RWPE2 (cell line): ENCODE measurements around the gene PLSCR4.

Source experiments
- ATAC-seq: fragments of 200-7000 bp; cut with Tn5 transposase; 3 replicates; pipeline ENCODE4 v1.9.1; 2021; ENCODE audit warnings: low read depth
- DNase-seq: peaks from one replicate; pipeline ENCODE4 v3.0.0-alpha.2; 2020; ENCODE audit warnings: low spot score
- H3K27ac ChIP-seq: fragments of 450-650 bp; 2 replicates; pipeline ENCODE4 v1.5.1; 2017; ENCODE audit warnings: mild to moderate bottlenecking; ENCODE audit not compliant: poor library complexity, severe bottlenecking
- H3K27me3 ChIP-seq: fragments of 250-450 bp; sonication (Bioruptor Pico); 2 replicates; pipeline ENCODE4 v1.5.1; 2021; ENCODE audit warnings: mild to moderate bottlenecking, moderate library complexity; ENCODE audit not compliant: insufficient read depth, poor library complexity, severe bottlenecking
- H3K36me3 ChIP-seq: fragments of 250-450 bp; sonication (Bioruptor Pico); 2 replicates; pipeline ENCODE4 v1.5.1; 2020; ENCODE audit warnings: low read depth, mild to moderate bottlenecking, moderate library complexity
- H3K4me1 ChIP-seq: fragments of 250-450 bp; sonication (Bioruptor Pico); 2 replicates; pipeline ENCODE4 v1.5.1; 2021; ENCODE audit warnings: mild to moderate bottlenecking, moderate library complexity; ENCODE audit not compliant: insufficient read depth, poor library complexity, severe bottlenecking
- H3K4me3 ChIP-seq: fragments of 250-450 bp; sonication (Bioruptor Pico); 2 replicates; pipeline ENCODE4 v1.5.1; 2021; ENCODE audit warnings: mild to moderate bottlenecking, moderate library complexity; ENCODE audit not compliant: severe bottlenecking
- H3K9me3 ChIP-seq: fragments of 250-450 bp; sonication (Bioruptor Pico); 2 replicates; pipeline ENCODE4 v1.5.1; 2021; ENCODE audit warnings: mild to moderate bottlenecking, moderate library complexity; ENCODE audit not compliant: severe bottlenecking
- TF ChIP-seq, protein P1 (sequence below): fragments of 450-650 bp; IDR thresholded peaks from one replicate; pipeline ENCODE4 v1.5.1; 2017; ENCODE audit warnings: mild to moderate bottlenecking, moderate library complexity; ENCODE audit not compliant: poor library complexity, severe bottlenecking

PLSCR4 gene

DNA sequence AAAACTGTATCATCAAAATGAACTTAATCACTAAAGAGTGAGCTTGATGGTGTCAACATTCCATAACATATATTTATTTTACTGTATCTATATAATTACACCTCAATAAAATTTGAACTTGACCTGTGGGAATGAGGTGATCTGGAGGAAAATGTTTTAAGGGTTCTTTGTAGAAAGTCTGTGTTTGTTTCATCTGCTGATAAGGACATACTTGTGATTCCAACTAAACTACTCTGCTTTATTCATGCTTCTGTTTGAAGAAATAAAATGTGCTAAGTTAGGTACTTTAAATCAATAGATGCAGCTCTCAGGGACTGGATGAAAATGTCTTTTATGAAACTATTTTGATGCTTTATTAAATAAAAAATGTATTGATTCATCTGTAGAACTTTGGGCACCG lies 78.3 kb downstream of the PLSCR4 start:
- TF ChIP-seq, protein P1, sequence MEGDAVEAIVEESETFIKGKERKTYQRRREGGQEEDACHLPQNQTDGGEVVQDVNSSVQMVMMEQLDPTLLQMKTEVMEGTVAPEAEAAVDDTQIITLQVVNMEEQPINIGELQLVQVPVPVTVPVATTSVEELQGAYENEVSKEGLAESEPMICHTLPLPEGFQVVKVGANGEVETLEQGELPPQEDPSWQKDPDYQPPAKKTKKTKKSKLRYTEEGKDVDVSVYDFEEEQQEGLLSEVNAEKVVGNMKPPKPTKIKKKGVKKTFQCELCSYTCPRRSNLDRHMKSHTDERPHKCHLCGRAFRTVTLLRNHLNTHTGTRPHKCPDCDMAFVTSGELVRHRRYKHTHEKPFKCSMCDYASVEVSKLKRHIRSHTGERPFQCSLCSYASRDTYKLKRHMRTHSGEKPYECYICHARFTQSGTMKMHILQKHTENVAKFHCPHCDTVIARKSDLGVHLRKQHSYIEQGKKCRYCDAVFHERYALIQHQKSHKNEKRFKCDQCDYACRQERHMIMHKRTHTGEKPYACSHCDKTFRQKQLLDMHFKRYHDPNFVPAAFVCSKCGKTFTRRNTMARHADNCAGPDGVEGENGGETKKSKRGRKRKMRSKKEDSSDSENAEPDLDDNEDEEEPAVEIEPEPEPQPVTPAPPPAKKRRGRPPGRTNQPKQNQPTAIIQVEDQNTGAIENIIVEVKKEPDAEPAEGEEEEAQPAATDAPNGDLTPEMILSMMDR, result no peak
- peaks cover 10% of the 10 kb centered on the region for H3K4me1 ChIP-seq
- no peaks in the 10 kb centered on the region for H3K27me3 ChIP-seq
- H3K27ac ChIP-seq, result no peak overlapping the region
- H3K9me3 ChIP-seq, result no peaks in the 10 kb centered on the region
- DNase-seq (no peak), ATAC-seq (no peak)
- H3K36me3 ChIP-seq, result 0 out of 2 replicates have a peak, but pooled peaks cover under 1% of the 10 kb centered on the region
- no peak overlapping the region for H3K4me3 ChIP-seq

DNA sequence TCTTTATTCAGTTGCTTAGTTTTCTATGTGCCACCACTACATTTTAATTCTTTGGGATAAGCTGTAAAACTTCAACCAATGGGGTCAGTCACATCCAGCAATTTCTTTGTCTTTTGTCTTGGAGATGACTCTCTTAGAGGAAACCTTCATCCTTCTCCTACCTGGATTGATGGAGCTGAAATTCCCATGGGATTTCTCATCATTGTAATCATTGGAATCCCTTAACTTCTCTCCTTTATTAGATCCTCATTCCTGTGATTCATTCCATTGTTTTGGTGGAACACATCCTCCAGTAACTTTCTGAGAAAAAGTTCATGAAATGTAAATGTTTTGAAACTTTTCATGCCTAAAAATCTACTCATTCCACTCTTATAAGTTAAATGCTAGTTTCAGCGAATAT lies 80.3 kb downstream of the PLSCR4 start:
- 0 out of 2 replicates have a peak, but pooled peaks cover 3% of the 10 kb centered on the region for H3K36me3 ChIP-seq
- DNase-seq, result no peak
- TF ChIP-seq, protein P1, result no peak
- H3K9me3 ChIP-seq, result no peaks in the 10 kb centered on the region
- peak overlapping the region; percentile 8 for H3K27ac ChIP-seq
- ATAC-seq, result no peak
- H3K4me3 ChIP-seq, result no peak overlapping the region
- peaks cover 16% of the 10 kb centered on the region for H3K4me1 ChIP-seq
- no peaks in the 10 kb centered on the region for H3K27me3 ChIP-seq

GRCh38 chr3:146169891-146170290 lies 81.0 kb downstream of the PLSCR4 start:
- no peak overlapping the region for H3K4me3 ChIP-seq
- ATAC-seq (no peak), DNase-seq (no peak)
- peak overlapping the region; percentile 8 for H3K27ac ChIP-seq
- peaks cover 23% of the 10 kb centered on the region for H3K4me1 ChIP-seq
- TF ChIP-seq, protein P1, result no peak
- 0 out of 2 replicates have a peak, but pooled peaks cover 3% of the 10 kb centered on the region for H3K36me3 ChIP-seq
- H3K9me3 ChIP-seq, result no peaks in the 10 kb centered on the region
- no peaks in the 10 kb centered on the region for H3K27me3 ChIP-seq

GRCh38 chr3:146166826-146167225 lies 84.1 kb downstream of the PLSCR4 start:
- Histone ChIP-seq H3K4me1 (peaks cover 53% of the 10 kb centered on the region), H3K27me3 (no peaks in the 10 kb centered on the region), H3K9me3 (no peaks in the 10 kb centered on the region), H3K36me3 (0 out of 2 replicates have a peak, but pooled peaks cover 3% of the 10 kb centered on the region), H3K27ac (peak overlapping the region; percentile 97), H3K4me3 (no peak overlapping the region)
- TF ChIP-seq, protein P1, result no peak
- DNase-seq (no peak), ATAC-seq (peak; percentile 2; the same call in 2 of the 3 replicates)

- TF ChIP-seq, protein P1, result no peak
- no peaks in the 10 kb centered on the region for H3K27me3 ChIP-seq
- peak; percentile 72 for ATAC-seq
- peaks cover 55% of the 10 kb centered on the region for H3K4me1 ChIP-seq
- DNase-seq, result no peak
- H3K27ac ChIP-seq, result peak overlapping the region; percentile 97
- H3K36me3 ChIP-seq, result 0 out of 2 replicates have a peak, but pooled peaks cover 3% of the 10 kb centered on the region
- no peak overlapping the region for H3K4me3 ChIP-seq
- H3K9me3 ChIP-seq, result no peaks in the 10 kb centered on the region
These were observed 84.5 kb downstream of the PLSCR4 start for GRCh38 chr3:146166415-146166821.
